Measurements from ENCODE around the gene FAM151B. TPM values are rescaled to one million over a fixed set of nuclear protein-coding genes. Genes with fewer than 3 reads are reported as not detected.
"Not testable (repeated sequence)": the region's sequence is repeated elsewhere in the genome, so short reads cannot be mapped to it uniquely, and the experiment has no call there.

The FAM151B gene
- total RNA-seq, 1 donor from 2014 or later: 0.29 TPM

DNA sequence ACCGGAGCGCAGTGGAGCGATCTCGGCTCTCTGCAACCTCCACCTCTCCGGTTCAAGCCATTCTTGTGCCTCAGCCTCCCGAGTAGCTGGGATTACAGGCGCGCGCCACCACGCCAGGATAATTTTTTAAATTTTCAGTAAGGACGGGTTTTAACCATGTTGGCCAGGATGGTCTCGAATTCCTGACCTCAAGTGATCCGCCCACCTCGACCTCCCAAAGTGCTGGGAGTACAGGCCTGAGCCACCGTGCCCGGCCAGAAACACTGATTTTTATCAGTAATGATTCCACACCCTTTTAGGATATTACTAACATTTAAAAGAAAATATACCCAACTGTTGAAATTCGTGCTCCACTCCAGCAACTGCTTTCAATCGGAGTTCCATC is 464 bp upstream of the FAM151B start:
- TF ChIP-seq, protein P1, sequence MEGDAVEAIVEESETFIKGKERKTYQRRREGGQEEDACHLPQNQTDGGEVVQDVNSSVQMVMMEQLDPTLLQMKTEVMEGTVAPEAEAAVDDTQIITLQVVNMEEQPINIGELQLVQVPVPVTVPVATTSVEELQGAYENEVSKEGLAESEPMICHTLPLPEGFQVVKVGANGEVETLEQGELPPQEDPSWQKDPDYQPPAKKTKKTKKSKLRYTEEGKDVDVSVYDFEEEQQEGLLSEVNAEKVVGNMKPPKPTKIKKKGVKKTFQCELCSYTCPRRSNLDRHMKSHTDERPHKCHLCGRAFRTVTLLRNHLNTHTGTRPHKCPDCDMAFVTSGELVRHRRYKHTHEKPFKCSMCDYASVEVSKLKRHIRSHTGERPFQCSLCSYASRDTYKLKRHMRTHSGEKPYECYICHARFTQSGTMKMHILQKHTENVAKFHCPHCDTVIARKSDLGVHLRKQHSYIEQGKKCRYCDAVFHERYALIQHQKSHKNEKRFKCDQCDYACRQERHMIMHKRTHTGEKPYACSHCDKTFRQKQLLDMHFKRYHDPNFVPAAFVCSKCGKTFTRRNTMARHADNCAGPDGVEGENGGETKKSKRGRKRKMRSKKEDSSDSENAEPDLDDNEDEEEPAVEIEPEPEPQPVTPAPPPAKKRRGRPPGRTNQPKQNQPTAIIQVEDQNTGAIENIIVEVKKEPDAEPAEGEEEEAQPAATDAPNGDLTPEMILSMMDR (IDR thresholded peaks at IDR 0.05; ENCODE audit: partially characterized antibody, unreplicated experiment): no peak
- Mint-ChIP-seq H3K4me1 (ENCODE audit: low read depth, unreplicated experiment) (no peaks in the 10 kb centered on the region), H3K9me3 (ENCODE audit: unreplicated experiment) (peaks cover 2% of the 10 kb centered on the region), H3K27me3 (ENCODE audit: unreplicated experiment) (no peaks in the 10 kb centered on the region), H3K27ac (ENCODE audit: unreplicated experiment) (no peak overlapping the region), H3K36me3 (ENCODE audit: unreplicated experiment) (no peaks in the 10 kb centered on the region), H3K4me3 (ENCODE audit: unreplicated experiment) (peak overlapping the region; percentile 89)
- no peak for DNase-seq

DNA sequence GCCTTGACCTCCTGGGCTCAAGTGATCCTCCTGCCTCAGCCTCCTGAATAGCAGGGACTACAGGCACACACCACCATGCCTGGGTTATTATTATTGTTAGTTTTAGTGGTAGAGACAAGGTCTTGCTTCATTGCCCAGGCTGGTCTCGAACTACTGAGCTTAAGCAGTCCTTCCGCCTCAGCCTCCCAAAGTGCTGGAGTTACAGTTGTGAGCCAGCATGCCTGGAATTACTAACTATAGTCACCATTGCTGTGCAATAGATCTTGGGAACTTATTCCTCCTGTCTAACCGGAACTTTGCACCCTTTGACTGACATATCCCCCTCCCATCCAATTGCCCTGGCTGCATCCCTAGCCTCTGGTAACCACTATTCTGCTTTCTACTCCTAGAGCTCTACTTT is 3.4 kb downstream of the FAM151B start:
- H3K4me1 Mint-ChIP-seq (ENCODE audit: low read depth, unreplicated experiment): no peaks in the 10 kb centered on the region
- no peaks in the 10 kb centered on the region for H3K27me3 Mint-ChIP-seq (ENCODE audit: unreplicated experiment)
- DNase-seq: no peak
- no peak overlapping the region for H3K27ac Mint-ChIP-seq (ENCODE audit: unreplicated experiment)
- TF ChIP-seq, protein P1 (IDR thresholded peaks at IDR 0.05; ENCODE audit: partially characterized antibody, unreplicated experiment): no peak
- H3K36me3 Mint-ChIP-seq (ENCODE audit: unreplicated experiment): no peaks in the 10 kb centered on the region
- H3K4me3 Mint-ChIP-seq (ENCODE audit: unreplicated experiment): no peak overlapping the region
- H3K9me3 Mint-ChIP-seq (ENCODE audit: unreplicated experiment): no peaks in the 10 kb centered on the region

DNA sequence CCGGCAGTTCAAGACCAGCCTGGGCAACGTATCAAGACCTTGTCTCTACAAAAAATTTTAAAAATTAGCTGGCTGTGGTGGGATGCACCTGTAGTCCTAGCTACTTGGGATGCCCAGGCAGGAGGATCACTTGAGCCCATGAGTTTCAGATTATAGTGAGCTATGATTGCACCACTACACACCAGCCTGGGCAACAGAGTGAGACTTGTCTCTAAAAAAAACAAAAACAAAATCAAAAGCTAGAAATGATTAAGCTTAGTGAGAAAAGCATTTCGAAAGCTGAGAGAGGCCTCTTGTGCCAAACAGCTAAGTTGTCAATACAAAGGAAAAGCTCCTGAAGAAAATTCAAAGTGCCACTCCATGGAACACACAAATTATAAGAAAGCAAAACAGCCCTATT is 4.8 kb downstream of the FAM151B start:
- no peaks in the 10 kb centered on the region for H3K4me1 Mint-ChIP-seq (ENCODE audit: low read depth, unreplicated experiment)
- no peak overlapping the region for H3K27ac Mint-ChIP-seq (ENCODE audit: unreplicated experiment)
- no peaks in the 10 kb centered on the region for H3K36me3 Mint-ChIP-seq (ENCODE audit: unreplicated experiment)

DNA sequence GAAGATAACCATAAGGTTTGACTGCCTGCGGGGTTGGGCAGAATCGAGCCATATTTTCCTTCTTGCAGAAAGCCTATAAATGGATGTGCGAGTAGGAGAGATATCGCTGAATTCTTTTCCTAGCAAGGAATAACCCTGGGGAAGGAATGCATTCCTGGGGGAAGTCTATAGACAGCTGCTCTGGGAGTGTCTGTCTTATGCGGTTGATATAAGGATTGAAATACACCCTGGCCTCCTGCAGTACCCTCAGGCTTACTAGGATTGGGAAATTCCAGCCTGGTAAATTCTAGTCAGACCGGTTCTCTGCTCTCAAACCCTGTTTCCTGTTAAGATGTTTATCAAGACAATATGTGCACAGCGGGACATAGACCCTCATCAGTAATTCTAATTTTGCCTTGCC is 5.5 kb downstream of the FAM151B start:
- H3K9me3 Mint-ChIP-seq (ENCODE audit: unreplicated experiment); H3K4me3 Mint-ChIP-seq (ENCODE audit: unreplicated experiment); DNase-seq; H3K4me1 Mint-ChIP-seq (ENCODE audit: low read depth, unreplicated experiment); H3K27me3 Mint-ChIP-seq (ENCODE audit: unreplicated experiment); H3K36me3 Mint-ChIP-seq (ENCODE audit: unreplicated experiment); H3K27ac Mint-ChIP-seq (ENCODE audit: unreplicated experiment): not testable (repeated sequence)

More for the DNA sequence above, 4.8 kb downstream of the FAM151B start:
- TF ChIP-seq, protein P1 (IDR thresholded peaks at IDR 0.05; ENCODE audit: partially characterized antibody, unreplicated experiment): no peak
- DNase-seq: no peak
- Mint-ChIP-seq H3K9me3 (ENCODE audit: unreplicated experiment) (no peaks in the 10 kb centered on the region), H3K27me3 (ENCODE audit: unreplicated experiment) (no peaks in the 10 kb centered on the region), H3K4me3 (ENCODE audit: unreplicated experiment) (no peak overlapping the region)

DNA sequence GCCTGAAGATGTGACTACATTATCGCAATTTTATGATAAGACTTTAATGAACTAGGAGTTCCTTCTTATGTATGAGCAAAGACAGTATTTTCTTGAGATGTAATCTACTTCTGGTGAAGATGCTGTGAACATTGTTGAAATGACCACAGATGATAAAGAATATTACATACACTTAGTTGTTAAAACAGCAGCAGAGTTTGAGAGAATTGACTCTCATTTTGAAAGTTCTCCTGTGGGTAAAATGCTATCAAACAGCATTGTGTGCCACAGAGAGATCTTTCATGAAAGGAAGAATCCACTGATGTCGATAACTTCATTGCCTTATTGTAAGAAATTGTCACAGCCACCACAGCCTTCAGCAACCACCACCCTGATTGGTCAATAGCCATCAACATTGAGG is 8.0 kb downstream of the FAM151B start:
- no peak overlapping the region for H3K27ac Mint-ChIP-seq (ENCODE audit: unreplicated experiment)
- TF ChIP-seq, protein P1 (IDR thresholded peaks at IDR 0.05; ENCODE audit: partially characterized antibody, unreplicated experiment): no peak
- no peak for DNase-seq
- H3K4me1 Mint-ChIP-seq (ENCODE audit: low read depth, unreplicated experiment): no peaks in the 10 kb centered on the region
- H3K27me3 Mint-ChIP-seq (ENCODE audit: unreplicated experiment): no peaks in the 10 kb centered on the region
- no peak overlapping the region for H3K4me3 Mint-ChIP-seq (ENCODE audit: unreplicated experiment)
- H3K9me3 Mint-ChIP-seq (ENCODE audit: unreplicated experiment): peaks cover 2% of the 10 kb centered on the region
- H3K36me3 Mint-ChIP-seq (ENCODE audit: unreplicated experiment): no peaks in the 10 kb centered on the region

DNA sequence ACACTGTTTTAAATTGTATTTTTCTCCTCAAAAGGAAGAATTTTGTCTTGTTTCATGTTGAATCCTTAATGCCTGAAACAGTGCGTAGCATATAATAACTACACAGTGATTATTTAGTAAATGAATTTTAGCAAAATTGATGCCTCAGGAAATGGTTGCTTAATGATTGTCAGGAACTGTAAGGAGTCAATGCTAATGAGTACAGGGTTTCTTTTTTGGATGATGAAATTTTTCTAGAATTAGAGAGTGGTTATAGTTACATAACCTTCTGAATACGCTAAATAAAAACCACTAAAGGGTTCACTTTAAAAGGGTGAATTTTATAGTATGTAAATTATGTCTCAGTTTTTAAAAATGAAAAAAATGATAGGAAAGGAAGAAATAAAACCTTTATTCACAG is 14.9 kb downstream of the FAM151B start:
- Mint-ChIP-seq H3K27ac (ENCODE audit: unreplicated experiment) (no peak overlapping the region), H3K36me3 (ENCODE audit: unreplicated experiment) (no peaks in the 10 kb centered on the region), H3K4me1 (ENCODE audit: low read depth, unreplicated experiment) (no peaks in the 10 kb centered on the region), H3K9me3 (ENCODE audit: unreplicated experiment) (peaks cover 3% of the 10 kb centered on the region), H3K27me3 (ENCODE audit: unreplicated experiment) (no peaks in the 10 kb centered on the region), H3K4me3 (ENCODE audit: unreplicated experiment) (no peak overlapping the region)
- TF ChIP-seq, protein P1 (IDR thresholded peaks at IDR 0.05; ENCODE audit: partially characterized antibody, unreplicated experiment): no peak
- DNase-seq: no peak

Data from glutamatergic neuron (in vitro differentiated cells).